Measurements from ENCODE around the gene SLC39A3.

Gene SLC39A3

DNA sequence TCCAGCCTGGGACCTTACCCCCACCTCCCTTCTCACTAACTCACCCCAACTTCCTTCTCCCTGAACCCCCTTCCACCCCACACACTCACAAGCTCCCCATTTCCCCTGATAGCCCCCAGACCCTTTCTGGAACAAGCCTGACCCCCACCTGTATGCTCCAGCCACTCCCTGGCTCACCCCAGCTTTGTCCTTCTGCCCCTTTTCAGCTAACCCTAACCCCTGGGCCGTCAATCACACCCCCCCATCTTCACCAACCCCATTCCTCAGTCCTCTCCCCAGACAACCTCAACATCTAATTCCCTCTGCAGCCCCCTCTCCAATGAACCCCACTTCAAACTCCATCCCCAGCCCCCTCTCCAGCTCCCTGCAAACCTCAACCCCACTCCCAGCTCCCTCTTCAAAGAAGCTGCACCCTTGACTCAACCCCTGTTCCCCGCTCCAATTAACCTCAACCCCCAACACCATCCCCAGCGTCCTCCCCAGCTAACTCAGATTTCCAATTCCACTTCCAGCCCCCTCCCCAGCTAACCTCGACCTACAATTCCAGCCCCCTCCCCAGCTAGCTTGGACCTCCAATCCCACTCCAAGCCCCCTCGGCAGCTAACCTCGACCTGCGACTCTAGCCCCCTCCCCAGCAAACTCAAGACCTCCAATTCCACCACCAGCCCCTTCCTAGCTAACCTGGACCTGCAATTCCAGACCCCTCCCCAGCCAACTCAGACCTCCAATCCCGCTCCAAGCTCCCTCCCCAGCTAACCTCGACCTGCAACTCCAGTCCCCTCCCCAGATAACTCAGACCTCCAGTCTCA lies 38.3 kb downstream of the SLC39A3 start:
- DNase-seq = no peak

DNA sequence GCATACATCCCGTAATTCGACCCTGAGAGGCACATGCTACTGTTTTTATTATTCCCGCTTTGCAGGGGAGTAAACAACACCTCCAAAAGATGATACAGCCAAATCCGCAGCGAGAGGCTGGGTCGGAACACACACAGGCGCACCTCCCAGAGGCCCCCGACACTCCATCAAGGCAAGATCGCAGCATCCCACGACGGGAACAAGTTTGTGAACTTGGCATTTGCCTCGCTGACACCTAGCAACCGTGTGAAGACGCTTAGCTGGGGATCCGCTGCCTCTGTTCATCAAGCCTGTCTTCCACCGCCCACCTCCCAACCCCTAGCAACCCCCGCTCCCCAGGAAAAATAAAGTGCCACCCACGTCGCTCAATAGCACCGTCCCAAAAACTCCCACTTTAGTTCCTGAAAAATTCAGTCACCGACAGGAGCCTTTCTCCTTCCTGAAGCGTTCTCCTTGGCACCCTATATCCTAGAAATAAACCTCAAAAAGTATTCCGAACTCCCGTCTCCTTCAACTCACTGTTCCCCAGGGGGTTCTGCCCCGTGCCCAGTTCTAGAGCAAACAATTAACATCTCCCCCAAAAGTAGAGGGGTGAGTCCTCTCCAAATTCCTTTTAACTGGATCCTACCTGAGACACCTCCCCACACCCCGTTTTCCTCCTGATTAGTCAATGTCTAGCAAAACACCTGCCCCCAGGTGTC lies 39.0 kb downstream of the SLC39A3 start:
- no peak for DNase-seq

DNA sequence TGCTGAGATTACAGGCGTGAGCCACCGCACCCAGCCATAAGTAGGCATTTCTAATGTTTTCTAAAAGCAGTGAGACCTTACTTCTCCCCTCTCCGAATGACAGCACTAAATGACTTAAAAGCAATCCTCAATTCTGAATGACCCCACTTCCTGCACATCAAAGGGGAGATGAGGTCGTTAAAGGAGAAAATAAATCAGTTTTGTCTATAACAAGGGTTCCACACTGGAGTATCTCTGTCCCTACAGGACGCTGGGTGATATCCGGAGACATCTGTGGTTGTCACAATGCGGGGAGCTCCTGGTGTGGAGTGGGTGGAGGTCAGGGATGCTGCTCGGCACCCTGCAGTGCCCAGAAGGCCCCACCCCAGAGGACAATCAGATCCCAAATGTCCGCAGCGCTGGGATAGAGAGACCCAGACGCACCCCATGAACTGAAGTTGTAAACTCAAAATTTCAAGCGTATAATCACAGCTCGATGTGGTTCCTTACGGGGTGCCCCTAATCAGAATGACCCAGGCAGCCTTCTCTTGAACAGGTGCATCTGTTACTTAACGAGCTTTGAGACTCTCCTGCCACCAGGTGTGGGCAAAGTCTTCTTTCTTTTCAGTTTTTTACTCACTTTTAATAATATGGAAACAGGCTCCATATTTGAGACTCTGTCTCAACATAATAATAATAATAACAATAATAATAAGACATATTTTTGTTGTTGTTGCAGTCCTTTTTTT lies 40.2 kb downstream of the SLC39A3 start:
- DNase-seq = no peak

DNA sequence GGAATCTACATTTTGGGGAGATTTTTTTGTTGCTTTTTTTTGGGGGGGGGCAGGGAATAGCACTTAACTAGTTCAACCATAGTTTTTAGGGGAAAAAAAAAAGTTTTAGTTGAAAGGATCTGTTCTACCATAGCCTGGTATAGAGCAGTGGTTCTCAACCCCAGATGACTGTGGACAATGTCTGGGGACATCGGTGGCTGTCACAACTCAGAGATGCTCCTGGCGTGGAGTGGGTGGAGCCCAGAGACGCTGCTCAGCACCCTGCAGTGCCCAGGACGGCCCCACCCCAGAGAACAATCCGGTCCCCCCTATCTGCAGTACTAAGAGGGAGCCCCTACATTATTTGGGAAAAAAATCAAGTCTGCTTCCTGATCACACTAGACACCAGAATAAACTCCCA lies 45.6 kb downstream of the SLC39A3 start:
- no peak for DNase-seq

DNA sequence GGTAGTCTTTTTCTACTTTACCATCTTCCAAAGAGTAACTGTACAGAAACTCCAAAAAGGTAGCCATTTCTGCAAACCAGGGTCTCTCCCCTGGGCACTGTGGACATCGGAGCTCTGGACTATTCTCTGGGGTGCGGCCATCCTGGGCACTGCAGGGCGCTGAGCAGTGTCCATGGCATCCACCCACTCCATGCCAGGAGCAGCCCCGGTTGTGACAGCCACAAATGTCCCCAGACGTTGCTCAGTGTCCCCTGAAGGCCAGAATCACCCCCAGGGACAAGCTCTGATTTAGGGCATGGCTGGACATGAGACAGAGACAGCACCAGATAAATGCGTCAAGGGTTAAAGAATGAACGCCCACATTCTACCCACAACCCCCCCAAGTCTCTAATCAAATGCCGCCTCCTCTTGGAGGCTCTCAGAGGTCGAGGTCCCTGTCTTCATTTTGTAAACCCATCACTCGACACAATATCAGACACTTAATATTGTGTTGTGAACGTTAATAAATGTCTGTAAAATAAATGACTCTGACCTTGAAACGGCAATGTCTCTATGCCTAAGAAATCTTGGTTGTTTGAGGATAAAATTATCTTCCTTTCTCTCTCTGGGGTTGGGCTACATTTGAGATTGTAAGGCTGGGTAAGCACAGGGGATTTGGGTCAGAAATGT lies 46.2 kb downstream of the SLC39A3 start:
- DNase-seq = no peak

DNA sequence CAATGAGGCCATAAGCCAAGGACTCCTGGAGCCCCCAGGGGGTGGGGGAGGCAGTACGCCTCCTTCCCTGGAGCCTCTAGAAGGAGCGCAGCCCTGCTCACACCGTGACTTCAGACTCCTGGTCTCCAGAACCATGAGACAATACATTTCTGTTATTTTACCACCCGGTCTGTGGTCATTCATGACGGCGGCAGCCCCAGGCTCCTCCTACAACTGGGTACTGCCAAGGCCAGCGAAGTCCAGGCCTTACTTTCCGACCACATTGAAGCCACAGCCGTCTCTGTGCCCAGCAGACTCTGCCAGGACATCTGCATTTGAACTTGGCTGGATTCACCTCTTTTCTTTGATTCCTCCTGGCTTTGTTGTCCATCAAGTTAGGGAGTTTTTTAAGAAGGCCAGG lies 47.9 kb downstream of the SLC39A3 start:
- DNase-seq = no peak

DNA sequence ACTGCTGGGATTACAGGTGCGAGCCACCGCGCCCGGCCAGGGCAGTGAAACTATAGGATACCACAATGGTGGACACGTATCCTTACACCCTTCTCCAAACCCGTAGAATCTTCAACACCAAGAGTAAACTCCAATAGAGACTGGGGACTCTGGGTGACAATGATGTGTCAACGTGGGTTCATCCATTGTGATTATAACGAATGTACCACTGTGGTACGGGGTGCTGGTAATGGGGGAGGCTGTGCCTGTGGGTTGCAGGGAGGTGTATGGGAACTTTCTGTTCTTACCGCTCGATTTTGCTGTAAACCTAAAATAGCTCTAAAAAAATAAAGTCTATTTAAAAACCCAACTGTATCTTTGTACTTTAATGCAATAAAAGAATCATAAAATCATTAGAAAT lies 49.0 kb downstream of the SLC39A3 start:
- DNase-seq = no peak

DNA sequence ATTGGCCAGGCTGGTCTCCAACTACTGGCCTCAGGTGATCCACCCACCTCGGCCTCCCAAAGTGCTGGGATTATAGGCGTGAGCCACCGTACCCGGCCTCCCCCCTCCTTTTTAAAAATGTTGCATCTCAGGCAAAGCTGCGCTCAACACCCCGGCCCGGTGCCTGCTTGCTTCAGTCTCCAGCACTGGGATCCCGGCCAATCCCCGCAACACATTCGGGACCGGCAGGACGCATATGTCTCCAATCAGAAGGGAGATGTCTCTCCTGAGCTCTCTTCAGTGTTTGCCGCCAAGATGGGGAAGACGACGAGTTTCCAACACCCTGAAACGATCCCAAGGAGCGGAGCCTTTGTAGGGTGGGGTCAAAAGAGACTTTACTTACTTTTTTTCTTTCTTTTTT lies 53.5 kb downstream of the SLC39A3 start:
- no peak for DNase-seq

DNA sequence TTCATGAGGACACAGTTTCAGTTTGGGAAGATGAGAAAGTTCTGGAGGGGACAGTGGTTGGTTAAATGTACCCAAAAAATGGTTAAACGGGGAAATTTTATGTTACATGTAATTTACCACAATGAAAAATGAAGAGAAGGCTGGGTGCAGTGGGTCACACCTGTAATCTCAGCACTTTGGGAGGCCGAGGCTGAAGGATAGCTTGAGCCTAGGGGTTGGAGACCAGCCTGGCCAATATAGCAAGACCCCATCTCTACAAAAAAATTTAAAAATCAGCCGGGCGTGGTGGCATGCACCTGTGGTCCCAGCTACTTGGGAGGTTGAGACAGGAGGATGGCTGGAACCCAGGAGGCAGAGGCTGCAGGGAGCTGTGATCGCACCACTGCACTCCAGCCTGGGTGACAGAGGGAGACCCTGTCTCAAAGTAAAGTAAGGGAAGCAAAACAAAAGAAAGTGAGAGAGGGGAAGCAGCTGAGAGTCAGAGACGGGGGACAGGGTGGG lies 54.6 kb downstream of the SLC39A3 start:
- no peak for DNase-seq

DNA sequence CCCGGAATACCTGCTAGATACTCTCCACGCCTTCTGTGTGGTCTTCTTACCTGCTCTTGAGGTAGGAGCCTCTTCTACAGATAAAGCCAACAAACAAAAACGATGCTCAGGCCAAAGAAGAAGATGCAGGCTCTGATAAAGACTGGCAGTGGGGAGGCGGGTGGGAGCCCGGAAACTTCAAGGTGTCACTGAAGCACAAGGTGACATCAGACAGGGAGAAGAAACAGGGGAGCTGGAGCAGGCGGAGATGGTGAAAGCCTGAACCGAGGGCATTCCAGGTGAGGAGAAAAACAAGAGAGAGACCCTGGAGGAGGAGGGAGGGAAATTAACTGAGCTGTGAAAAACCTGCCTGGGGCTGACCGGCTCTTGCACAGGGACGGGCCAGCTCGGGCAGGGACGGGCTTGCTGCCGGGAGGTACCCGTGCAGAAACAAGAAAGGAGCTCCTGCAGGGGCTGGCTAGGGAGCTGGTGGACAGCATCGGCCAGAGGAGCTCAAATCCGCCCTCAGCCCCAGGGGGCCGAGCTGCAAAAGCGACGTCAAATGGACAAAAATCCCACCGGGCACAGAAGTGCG lies 56.3 kb downstream of the SLC39A3 start:
- no peak for DNase-seq
